RWPE2 (cell line): Measurements from ENCODE around the gene TNNI3K.

Experiments
- ATAC-seq: fragments of 200-7000 bp; cut with Tn5 transposase; 3 replicates; pipeline ENCODE4 v1.9.1; 2021; ENCODE audit warnings: low read depth
- DNase-seq: peaks from one replicate; pipeline ENCODE4 v3.0.0-alpha.2; 2020; ENCODE audit warnings: low spot score
- H3K27ac ChIP-seq: fragments of 450-650 bp; 2 replicates; pipeline ENCODE4 v1.5.1; 2017; ENCODE audit warnings: mild to moderate bottlenecking; ENCODE audit not compliant: poor library complexity, severe bottlenecking
- H3K27me3 ChIP-seq: fragments of 250-450 bp; sonication (Bioruptor Pico); 2 replicates; pipeline ENCODE4 v1.5.1; 2021; ENCODE audit warnings: mild to moderate bottlenecking, moderate library complexity; ENCODE audit not compliant: insufficient read depth, poor library complexity, severe bottlenecking
- H3K36me3 ChIP-seq: fragments of 250-450 bp; sonication (Bioruptor Pico); 2 replicates; pipeline ENCODE4 v1.5.1; 2020; ENCODE audit warnings: low read depth, mild to moderate bottlenecking, moderate library complexity
- H3K4me1 ChIP-seq: fragments of 250-450 bp; sonication (Bioruptor Pico); 2 replicates; pipeline ENCODE4 v1.5.1; 2021; ENCODE audit warnings: mild to moderate bottlenecking, moderate library complexity; ENCODE audit not compliant: insufficient read depth, poor library complexity, severe bottlenecking
- H3K4me3 ChIP-seq: fragments of 250-450 bp; sonication (Bioruptor Pico); 2 replicates; pipeline ENCODE4 v1.5.1; 2021; ENCODE audit warnings: mild to moderate bottlenecking, moderate library complexity; ENCODE audit not compliant: severe bottlenecking
- H3K9me3 ChIP-seq: fragments of 250-450 bp; sonication (Bioruptor Pico); 2 replicates; pipeline ENCODE4 v1.5.1; 2021; ENCODE audit warnings: mild to moderate bottlenecking, moderate library complexity; ENCODE audit not compliant: severe bottlenecking
- CTCF ChIP-seq: fragments of 450-650 bp; IDR thresholded peaks from one replicate; pipeline ENCODE4 v1.5.1; 2017; ENCODE audit warnings: mild to moderate bottlenecking, moderate library complexity; ENCODE audit not compliant: poor library complexity, severe bottlenecking

Gene TNNI3K

GRCh38 chr1:74286414-74286813 lies 51.2 kb downstream of the TNNI3K start:
- H3K27ac ChIP-seq: no peak overlapping the region
- no peaks in the 10 kb centered on the region for H3K27me3 ChIP-seq
- no peaks in the 10 kb centered on the region for H3K9me3 ChIP-seq
- no peak for ATAC-seq
- H3K4me3 ChIP-seq: no peak overlapping the region
- no peaks in the 10 kb centered on the region for H3K36me3 ChIP-seq
- no peak for TF ChIP-seq CTCF
- no peaks in the 10 kb centered on the region for H3K4me1 ChIP-seq
- DNase-seq: no peak

- ATAC-seq: no peak
- no peak for TF ChIP-seq CTCF
These were observed 79.3 kb downstream of the TNNI3K start for GRCh38 chr1:74314438-74314837.

GRCh38 chr1:74316302-74316701 lies 81.1 kb downstream of the TNNI3K start:
- no peak overlapping the region for H3K27ac ChIP-seq
- TF ChIP-seq CTCF: no peak
- ATAC-seq: no peak
- H3K9me3 ChIP-seq: no peaks in the 10 kb centered on the region
- DNase-seq: no peak
- H3K4me3 ChIP-seq: no peak overlapping the region
- H3K4me1 ChIP-seq: no peaks in the 10 kb centered on the region
- no peaks in the 10 kb centered on the region for H3K27me3 ChIP-seq
- no peaks in the 10 kb centered on the region for H3K36me3 ChIP-seq

More at GRCh38 chr1:74314438-74314837, 79.3 kb downstream of the TNNI3K start:
- DNase-seq: no peak
- Histone ChIP-seq H3K4me3 (no peak overlapping the region), H3K9me3 (no peaks in the 10 kb centered on the region), H3K27me3 (no peaks in the 10 kb centered on the region), H3K4me1 (no peaks in the 10 kb centered on the region), H3K36me3 (no peaks in the 10 kb centered on the region), H3K27ac (no peak overlapping the region)

GRCh38 chr1:74317663-74318062 lies 82.5 kb downstream of the TNNI3K start:
- no peak for DNase-seq
- H3K36me3 ChIP-seq: no peaks in the 10 kb centered on the region
- no peaks in the 10 kb centered on the region for H3K9me3 ChIP-seq
- H3K27me3 ChIP-seq: no peaks in the 10 kb centered on the region
- no peaks in the 10 kb centered on the region for H3K4me1 ChIP-seq
- no peak for ATAC-seq
- H3K27ac ChIP-seq: no peak overlapping the region
- TF ChIP-seq CTCF: no peak
- no peak overlapping the region for H3K4me3 ChIP-seq

GRCh38 chr1:74323937-74324473 lies 88.8 kb downstream of the TNNI3K start:
- no peaks in the 10 kb centered on the region for H3K4me1 ChIP-seq
- DNase-seq: no peak
- no peak for ATAC-seq
- no peak for TF ChIP-seq CTCF
- H3K9me3 ChIP-seq: no peaks in the 10 kb centered on the region
- H3K36me3 ChIP-seq: no peaks in the 10 kb centered on the region
- no peak overlapping the region for H3K27ac ChIP-seq
- no peaks in the 10 kb centered on the region for H3K27me3 ChIP-seq
- no peak overlapping the region for H3K4me3 ChIP-seq
